ENCODE measurements around the gene LYZ. TPM values are rescaled to one million over a fixed set of nuclear protein-coding genes. Genes with fewer than 3 reads are reported as not detected.

The LYZ gene
- total RNA-seq, 4 donors from 2014 or later: 2.7 to 121 (median 23.2) TPM

DNA sequence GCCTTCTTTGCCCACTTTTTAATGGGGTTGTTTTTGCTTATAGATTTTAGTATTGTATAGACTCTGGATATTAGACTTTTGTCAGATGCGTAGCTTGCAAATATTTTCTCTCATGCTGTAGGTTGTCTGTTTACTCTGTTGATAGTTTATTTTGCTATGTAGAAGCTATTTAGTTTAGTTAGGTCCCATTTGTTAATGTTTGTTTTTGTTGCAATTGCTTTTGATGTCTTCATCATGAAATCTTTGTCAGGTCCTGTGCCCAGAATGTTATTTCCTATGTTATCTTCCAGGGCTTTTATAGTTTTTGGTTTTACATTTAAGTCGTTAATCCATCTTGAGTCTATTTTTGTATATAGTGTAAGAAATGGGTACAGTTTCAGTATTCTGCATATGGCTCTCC lies 30.0 kb upstream of the LYZ start:
- no peaks in the 10 kb centered on the region for H3K4me1 ChIP-seq
- no peaks in the 10 kb centered on the region for H3K9me3 ChIP-seq
- TF ChIP-seq, protein P1, sequence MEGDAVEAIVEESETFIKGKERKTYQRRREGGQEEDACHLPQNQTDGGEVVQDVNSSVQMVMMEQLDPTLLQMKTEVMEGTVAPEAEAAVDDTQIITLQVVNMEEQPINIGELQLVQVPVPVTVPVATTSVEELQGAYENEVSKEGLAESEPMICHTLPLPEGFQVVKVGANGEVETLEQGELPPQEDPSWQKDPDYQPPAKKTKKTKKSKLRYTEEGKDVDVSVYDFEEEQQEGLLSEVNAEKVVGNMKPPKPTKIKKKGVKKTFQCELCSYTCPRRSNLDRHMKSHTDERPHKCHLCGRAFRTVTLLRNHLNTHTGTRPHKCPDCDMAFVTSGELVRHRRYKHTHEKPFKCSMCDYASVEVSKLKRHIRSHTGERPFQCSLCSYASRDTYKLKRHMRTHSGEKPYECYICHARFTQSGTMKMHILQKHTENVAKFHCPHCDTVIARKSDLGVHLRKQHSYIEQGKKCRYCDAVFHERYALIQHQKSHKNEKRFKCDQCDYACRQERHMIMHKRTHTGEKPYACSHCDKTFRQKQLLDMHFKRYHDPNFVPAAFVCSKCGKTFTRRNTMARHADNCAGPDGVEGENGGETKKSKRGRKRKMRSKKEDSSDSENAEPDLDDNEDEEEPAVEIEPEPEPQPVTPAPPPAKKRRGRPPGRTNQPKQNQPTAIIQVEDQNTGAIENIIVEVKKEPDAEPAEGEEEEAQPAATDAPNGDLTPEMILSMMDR (IDR thresholded peaks at IDR 0.05): no peak
- TF ChIP-seq POLR2A (IDR thresholded peaks at IDR 0.05): no peak
- intact Hi-C loops (cut with DNase I): no loop called here
- no peaks in the 10 kb centered on the region for H3K36me3 ChIP-seq
- DNase-seq: no peak
- WGBS, 2 donors: 92% methylated on average over 2 of the region's 2 CpGs
- H3K27me3 ChIP-seq: peaks cover 0 to 5% (median 0%) of the 10 kb centered on the region in 4 donors
- H3K27ac ChIP-seq: no peak overlapping the region
- H3K4me3 ChIP-seq: no peak overlapping the region

DNA sequence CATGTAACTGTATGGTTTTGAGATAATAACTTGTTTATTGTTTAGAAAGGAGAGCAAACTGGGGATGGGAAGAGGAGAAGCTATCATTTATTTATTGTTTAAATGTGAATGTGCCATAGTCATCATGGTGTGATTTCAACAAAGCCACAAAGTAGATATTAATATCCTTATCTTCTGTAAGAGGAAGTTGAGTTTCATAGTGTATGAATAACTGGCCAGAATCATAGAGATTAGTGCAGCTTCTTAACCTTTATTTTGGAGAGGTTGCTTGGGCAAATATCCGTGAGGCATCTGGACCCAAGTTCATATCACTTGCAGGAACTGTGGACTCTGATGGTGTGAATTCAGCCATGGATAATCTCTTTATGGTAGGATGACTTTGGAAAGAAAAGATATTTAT lies 26.8 kb upstream of the LYZ start:
- TF ChIP-seq, protein P1 (IDR thresholded peaks at IDR 0.05): no peak
- no peak for TF ChIP-seq POLR2A (IDR thresholded peaks at IDR 0.05)
- intact Hi-C loops (cut with DNase I): no loop called here
- Histone ChIP-seq H3K4me1 (no peaks in the 10 kb centered on the region), H3K4me3 (no peak overlapping the region), H3K9me3 (no peaks in the 10 kb centered on the region), H3K27ac (no peak overlapping the region), H3K36me3 (no peaks in the 10 kb centered on the region), H3K27me3 (peaks cover 0 to 5% (median 0%) of the 10 kb centered on the region in 4 donors)
- no peak for DNase-seq
- 40 to 72% methylated on average over 1 of the region's 1 CpG for WGBS, 2 donors

DNA sequence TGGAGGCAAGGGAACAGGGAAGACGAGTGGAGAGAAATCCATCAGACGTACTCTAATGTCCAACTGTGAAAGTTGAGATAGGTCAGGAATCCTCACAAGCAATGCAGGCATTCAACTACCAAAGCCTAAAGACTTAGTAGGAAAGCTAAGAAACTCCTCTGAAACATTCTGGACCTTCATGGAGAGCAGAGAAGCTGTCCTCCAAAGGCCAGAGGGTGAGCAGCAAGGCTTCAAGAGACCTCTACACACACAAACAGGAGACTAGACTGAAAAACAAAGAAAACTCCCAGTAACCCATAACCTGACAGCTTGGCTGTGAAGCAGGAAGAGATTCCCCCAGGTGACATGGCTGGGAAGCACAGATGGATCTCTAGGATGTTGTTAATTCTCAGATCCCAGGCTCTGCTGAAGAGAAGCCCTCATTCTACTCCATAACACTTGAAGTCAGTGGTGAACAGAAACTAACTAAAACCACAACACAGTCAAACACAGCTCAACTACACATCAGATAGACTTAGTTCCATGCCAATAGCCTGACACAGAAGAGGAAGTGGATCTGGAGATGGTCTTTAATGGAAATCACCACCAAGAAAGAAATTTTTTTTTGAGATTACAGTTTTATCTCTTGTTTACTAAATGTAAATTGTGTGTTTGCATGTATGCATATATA lies 23.2 kb upstream of the LYZ start:
- intact Hi-C loops (cut with DNase I): no loop called here
- no peak overlapping the region for H3K27ac ChIP-seq
- no peaks in the 10 kb centered on the region for H3K36me3 ChIP-seq
- H3K4me3 ChIP-seq: no peak overlapping the region
- TF ChIP-seq, protein P1 (IDR thresholded peaks at IDR 0.05): no peak
- TF ChIP-seq POLR2A (IDR thresholded peaks at IDR 0.05): no peak
- no peaks in the 10 kb centered on the region for H3K9me3 ChIP-seq
- H3K27me3 ChIP-seq: peaks cover 0 to 10% (median 0%) of the 10 kb centered on the region in 4 donors
- DNase-seq: no peak
- 53 to 61% methylated on average over 2 of the region's 2 CpGs for WGBS, 2 donors
- no peaks in the 10 kb centered on the region for H3K4me1 ChIP-seq

DNA sequence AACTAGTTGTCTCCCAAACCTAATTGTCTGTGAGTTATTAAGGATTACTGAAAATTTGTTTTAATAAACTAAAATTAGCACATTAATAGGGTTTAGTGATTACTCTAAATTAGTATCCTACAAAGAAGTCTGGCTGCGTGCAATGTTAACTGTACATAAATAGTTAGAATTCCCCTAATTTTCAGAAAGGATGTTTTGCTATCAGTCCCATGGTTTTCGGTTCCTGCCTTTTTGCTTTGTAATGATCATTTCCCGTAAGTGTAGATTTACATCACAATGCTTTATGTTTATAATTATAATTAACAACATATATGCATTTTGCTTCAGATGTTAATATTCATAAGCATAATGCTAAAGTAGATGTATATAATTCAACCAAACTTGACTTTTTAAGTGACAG lies 19.8 kb upstream of the LYZ start:
- 60 to 73% methylated on average over 3 of the region's 3 CpGs for WGBS, 2 donors
- H3K9me3 ChIP-seq: no peaks in the 10 kb centered on the region
- TF ChIP-seq, protein P1 (IDR thresholded peaks at IDR 0.05): no peak
- TF ChIP-seq POLR2A (IDR thresholded peaks at IDR 0.05): no peak
- no peak overlapping the region for H3K4me3 ChIP-seq
- DNase-seq: no peak
- H3K27me3 ChIP-seq: peaks cover 0 to 10% (median 0%) of the 10 kb centered on the region in 4 donors
- peaks cover 0 to 20% (median 8%) of the 10 kb centered on the region in 3 donors for H3K4me1 ChIP-seq
- intact Hi-C loops (cut with DNase I): no loop called here
- H3K27ac ChIP-seq: no peak overlapping the region
- H3K36me3 ChIP-seq: no peaks in the 10 kb centered on the region

DNA sequence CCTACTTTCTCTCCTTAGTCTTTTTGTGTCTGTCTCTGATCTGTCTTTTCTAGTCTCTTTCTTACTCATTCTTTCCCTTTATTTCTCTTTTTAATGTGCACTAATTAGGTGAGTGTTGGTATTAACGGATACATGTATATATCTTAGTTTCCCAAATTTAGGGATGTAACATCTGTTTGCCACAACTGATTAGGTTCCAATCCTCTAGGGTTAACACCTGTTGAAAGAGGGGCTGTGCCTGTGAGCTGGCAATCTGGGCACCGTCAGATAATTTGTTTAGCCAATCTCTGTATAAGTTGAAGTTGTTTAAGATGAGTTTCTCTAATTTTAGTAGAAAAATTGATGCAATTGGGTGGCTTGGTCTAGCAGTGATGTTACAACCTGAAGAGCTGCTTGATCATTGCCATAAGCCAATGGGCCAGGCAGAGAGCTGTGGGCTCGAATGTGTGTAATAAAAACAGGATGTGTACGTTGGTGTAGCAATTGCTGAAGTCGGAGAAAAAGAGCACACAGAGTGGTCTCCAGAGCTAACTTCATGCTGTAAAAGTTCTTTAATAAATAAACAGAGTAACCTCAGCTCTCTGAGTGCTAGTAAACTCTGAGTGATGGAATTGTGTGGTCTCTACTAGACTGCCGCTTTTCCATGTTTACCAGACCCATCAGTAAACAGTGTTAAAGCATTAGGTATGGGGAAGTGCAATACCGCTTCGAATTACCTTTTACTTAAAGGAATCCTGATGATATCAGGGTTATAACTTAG lies 18.3 kb upstream of the LYZ start:
- Histone ChIP-seq H3K36me3 (no peaks in the 10 kb centered on the region), H3K9me3 (no peaks in the 10 kb centered on the region), H3K27me3 (peaks cover 0 to 14% (median 0%) of the 10 kb centered on the region in 4 donors), H3K4me1 (peaks cover 0 to 20% (median 8%) of the 10 kb centered on the region in 3 donors), H3K4me3 (peak overlapping the region in 1 of 4 donors; percentile 48), H3K27ac (peak overlapping the region in 2 of 4 donors; percentile 55 to 63)
- WGBS, 2 donors: 51 to 66% methylated on average over 8 of the region's 8 CpGs
- TF ChIP-seq, protein P1 (IDR thresholded peaks at IDR 0.05): no peak
- peak in 1 of 4 donors; percentile 19 for TF ChIP-seq POLR2A (IDR thresholded peaks at IDR 0.05)
- intact Hi-C loops (cut with DNase I): no loop called here
- no peak for DNase-seq

Measured in esophagus squamous epithelium (tissue), 5 donors.